Activated T-helper 1 cell treated with anti-CD3 and anti-CD28 coated beads, Interleukin-2, amount 50 U/mL, for 16 hours (primary cell): ENCODE data around the gene HELQ.
"Not testable (repeated sequence)": the region's sequence is repeated elsewhere in the genome, so short reads cannot be mapped to it uniquely, and the experiment has no call there.

Experiments used
- DNase-seq, 2 donors: peaks; one replicate each; pipeline ENCODE4 v3.0.0-alpha.2; 2020; ENCODE audit warnings: low read depth in 1 of 2, low spot score in 1 of 2

Gene HELQ, protein sequence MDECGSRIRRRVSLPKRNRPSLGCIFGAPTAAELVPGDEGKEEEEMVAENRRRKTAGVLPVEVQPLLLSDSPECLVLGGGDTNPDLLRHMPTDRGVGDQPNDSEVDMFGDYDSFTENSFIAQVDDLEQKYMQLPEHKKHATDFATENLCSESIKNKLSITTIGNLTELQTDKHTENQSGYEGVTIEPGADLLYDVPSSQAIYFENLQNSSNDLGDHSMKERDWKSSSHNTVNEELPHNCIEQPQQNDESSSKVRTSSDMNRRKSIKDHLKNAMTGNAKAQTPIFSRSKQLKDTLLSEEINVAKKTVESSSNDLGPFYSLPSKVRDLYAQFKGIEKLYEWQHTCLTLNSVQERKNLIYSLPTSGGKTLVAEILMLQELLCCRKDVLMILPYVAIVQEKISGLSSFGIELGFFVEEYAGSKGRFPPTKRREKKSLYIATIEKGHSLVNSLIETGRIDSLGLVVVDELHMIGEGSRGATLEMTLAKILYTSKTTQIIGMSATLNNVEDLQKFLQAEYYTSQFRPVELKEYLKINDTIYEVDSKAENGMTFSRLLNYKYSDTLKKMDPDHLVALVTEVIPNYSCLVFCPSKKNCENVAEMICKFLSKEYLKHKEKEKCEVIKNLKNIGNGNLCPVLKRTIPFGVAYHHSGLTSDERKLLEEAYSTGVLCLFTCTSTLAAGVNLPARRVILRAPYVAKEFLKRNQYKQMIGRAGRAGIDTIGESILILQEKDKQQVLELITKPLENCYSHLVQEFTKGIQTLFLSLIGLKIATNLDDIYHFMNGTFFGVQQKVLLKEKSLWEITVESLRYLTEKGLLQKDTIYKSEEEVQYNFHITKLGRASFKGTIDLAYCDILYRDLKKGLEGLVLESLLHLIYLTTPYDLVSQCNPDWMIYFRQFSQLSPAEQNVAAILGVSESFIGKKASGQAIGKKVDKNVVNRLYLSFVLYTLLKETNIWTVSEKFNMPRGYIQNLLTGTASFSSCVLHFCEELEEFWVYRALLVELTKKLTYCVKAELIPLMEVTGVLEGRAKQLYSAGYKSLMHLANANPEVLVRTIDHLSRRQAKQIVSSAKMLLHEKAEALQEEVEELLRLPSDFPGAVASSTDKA

GRCh38 chr4:83455281-83456183, at the start of gene HELQ, which contains the start of gene MRPS18C:
Gene HELQ (minus strand): TSS chr4:83455823. CDS start chr4:83455693, 130 bp downstream.
Gene MRPS18C (plus strand): TSS chr4:83456058. CDS start chr4:83456078, 20 bp downstream.
- DNase-seq: peak; percentile 83 to 89

DNA sequence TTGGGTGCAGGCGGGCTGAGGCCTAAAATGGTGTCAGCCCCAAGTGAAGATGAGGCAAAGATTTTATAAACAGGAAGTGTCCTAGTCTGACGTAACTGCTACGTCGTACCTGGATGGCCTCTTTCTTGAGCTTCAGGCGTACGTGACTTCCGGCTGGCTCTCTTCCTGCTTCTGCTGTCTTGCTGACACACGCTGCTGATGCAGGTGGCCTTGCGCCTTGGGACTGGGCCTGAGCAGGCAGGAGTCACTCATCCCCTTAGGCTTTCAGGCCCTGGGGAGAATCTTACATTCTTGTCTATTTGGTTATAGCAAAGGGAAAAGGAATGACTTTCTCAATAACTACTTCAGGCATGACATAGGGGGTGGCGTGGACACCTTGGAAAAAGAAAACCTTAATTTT, 49.4 kb upstream of the HELQ start:
- DNase-seq: no peak

GRCh38 chr4:83504503-83504902, 48.9 kb upstream of the HELQ start:
- no peak for DNase-seq

DNA sequence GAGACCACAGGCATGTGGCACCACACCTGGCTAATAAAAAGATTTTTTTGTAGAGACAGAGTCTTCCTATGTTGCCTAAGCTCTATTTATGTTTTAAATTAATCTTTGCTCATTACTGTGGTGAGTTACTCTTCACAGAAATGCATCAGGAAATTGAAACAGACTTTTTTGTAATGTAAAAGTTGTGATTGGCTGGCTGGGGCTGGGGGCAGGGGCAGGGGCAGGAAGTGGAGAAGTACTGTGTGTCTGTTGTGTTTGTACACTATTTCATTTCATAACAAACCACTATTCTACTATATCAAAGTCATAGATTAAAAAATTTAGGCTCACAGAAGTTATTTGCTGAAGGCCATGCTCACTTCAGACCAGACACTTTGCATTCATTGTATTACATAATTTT, 48.4 kb upstream of the HELQ start:
- no peak for DNase-seq

- not testable (repeated sequence) for DNase-seq
Observed at GRCh38 chr4:83501671-83502070, 46.0 kb upstream of the HELQ start.

DNA sequence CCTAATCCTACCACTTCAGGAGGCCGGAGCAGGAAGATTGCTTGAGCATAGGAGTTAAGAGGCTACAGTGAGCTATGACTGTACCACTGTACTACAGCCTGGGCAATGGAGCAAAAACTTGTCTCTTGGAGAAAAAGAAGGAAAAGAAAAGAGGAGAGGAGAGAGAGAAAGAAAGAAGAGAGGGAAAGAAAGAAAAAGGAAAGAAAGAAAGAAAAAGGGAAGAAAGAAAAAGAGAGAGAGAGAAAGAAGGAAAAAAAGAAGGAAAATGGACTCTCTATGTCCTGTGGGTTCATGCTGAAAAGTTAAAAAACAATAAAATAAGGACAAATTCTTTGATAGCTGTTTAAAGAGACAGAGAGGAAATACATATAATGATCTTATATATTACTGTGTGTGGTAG, 42.6 kb upstream of the HELQ start:
- DNase-seq: no peak

DNA sequence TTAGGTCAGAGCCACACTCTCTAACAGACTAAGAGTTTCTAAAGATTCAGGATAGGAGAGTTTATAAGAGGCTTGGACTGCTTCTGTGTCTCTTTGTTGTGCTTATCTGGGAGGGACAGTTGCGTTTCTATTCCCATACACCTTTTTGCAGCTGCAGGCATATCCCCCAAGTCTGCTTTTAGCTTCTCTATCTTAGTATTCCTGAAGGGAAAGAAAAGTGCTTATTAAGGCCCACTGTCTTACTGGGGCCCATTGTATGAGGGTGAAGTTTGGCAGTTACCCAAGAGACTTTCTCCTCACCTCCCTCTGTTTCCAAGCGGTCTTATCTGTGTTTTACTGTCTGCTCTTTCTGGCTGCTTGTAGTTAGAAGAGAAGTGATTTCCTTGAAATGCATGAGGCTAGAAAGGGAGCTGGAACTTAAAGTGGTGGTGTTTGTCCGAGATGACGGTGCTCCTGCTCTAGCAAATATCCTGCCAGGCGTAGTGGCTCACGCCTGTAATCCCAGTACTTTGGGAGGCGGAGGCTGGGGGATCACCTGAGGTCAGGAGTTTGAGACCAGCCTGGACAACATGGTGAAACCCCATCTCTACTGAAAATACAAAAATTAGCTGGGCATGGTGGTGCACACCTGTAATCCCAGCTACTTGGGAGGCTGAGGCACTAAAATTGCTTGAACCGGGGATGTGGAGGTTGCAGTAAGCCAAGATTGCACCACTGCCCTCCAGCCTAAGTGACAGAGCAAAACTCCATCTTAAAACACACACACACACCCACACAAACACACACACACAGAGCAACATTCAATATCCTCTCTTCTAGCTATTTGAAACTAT, 40.7 kb upstream of the HELQ start:
- DNase-seq: not testable (repeated sequence)

- no peak for DNase-seq
Observed at GRCh38 chr4:83490876-83491450, 35.3 kb upstream of the HELQ start.

DNA sequence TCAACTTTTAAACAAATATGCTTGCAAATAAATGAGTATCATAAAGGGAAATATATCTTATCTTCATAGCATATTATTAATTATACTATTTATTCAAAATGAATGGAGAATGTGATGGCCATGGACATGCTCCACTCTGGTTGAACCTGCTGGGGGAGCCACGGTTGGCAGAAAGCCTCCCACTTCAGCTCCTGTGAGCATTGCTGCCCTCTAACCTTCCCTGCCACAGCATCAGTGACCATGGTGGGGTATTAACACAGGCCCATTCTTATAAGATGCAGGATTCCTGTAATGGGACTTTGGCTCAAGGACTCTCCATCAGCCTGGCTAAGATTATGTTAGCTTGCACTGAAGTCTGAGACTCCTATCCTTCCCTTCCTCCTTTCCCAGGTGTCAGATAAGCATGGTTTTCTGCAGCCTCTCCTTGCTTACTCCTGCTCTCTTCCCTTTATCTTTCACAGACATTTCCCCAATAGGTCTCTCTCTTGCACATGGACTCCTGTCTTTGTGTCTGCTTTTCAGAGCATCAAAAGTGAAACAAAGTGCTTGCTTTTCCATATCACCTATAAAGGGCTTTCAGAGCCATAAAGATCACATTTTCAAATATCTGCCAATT, 34.2 kb upstream of the HELQ start:
- no peak for DNase-seq

GRCh38 chr4:83486457-83487129, 31.0 kb upstream of the HELQ start:
- DNase-seq: no peak

DNA sequence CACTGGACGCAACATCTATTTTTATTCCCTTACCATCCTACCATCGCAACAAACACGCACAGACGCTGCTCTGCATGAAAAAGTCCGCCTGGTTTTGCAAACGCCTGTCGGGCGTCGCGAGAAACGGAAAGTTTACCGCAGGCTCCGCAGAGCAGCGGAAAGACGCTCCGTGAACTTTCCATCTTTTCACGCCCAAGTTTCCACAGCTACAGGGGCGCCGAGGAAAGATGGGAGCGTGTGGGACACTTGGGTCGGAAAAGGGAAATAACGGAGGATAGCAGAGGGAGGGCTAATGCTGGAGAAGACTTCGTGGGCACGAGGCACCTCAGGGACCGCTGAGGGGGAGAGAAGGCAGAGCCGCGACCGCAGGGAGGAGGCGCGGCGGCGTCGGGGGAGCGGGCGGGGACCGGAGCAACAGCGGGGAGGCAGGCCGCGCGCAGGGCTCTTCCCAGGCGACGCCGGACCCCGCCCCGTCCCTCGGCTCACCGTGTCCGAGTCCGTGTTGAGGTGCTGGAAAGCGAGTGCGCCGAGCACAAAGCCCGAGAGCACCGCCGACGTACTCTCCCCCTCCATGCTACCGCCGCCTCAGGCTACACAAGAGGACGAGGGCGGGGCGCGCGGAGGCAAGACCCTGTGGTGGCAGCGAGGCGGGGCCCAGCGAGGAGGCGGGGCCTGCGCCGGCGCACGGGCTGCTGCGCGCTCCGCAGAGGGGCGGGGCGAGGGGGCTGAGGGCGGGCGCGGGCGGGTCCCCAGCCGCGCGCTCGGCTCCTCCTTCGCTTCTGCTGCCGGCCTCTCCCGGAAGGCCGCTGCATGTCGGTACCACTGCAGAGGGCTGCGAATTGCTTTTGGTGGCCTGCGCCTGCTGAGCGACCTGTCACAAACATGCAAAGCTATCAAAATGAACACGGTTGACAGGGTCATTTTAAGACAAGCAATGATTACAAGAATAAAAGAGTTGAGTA, 29.2 kb upstream of the HELQ start, which contains the start of gene ABRAXAS1:
TSS of gene ABRAXAS1 (minus strand) at position 601 of the 962 bp plus-strand sequence. CDS start at position 573, 28 bp downstream.
- DNase-seq: peak; percentile 83 to 92

DNA sequence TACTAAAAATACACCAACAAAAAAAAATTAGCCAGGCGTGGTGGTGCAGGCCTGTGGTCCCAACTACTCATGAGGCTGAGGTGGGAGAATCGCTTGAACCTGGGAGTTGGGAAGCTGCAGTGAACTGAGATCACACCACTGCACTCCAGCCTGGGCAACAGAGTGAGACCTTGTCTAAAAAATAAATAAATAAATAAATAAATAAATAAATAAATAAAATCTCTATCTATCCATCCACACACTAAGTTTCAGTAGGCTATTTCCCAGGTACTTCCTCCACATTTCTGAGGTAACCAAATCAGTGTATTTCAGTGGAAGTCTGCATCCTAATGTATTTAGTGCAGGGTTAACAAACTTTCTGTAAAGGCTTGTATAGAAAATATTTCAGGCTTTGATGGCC, 18.3 kb upstream of the HELQ start:
- DNase-seq: no peak

GRCh38 chr4:83473423-83473822, 17.8 kb upstream of the HELQ start:
- no peak for DNase-seq

DNA sequence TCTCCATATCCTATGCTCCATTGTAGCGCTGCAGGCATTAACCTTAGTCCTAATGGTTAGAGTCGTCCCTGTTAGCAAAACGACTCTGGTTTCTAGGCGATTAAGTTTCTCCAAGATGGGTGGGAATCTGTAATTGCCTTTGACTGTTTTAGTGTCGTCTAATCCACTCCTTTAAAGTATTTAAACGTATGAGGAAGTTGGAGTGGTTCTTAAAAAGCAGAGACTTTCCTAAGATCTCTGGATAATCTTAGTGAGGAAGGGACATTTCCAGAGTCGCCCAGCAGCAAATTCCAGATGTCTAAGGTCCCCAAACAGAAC, 520 bp upstream of the HELQ start:
- no peak for DNase-seq

- no peak for DNase-seq
Observed at GRCh38 chr4:83454686-83455085, 937 bp downstream of the HELQ start.

- DNase-seq: no peak
Observed at GRCh38 chr4:83449009-83449408, 6.6 kb downstream of the HELQ start.

GRCh38 chr4:83440899-83441298, 14.7 kb downstream of the HELQ start:
- no peak for DNase-seq
